H1 (cell line): ENCODE measurements around the gene PHC2. TPM values are rescaled to one million over a fixed set of nuclear protein-coding genes. Genes with fewer than 3 reads are reported as not detected.

ENCODE experiments used
- CTCF ChIA-PET: fragments of 300-600 bp; sonication (Branson Sonifier 250); formaldehyde crosslinking; loops from one replicate; lab custom pipeline; 2021; ENCODE audit not compliant: partially characterized antibody; lab: Charles Lee
- POLR2A ChIA-PET: fragments of 300-600 bp; sonication (Branson Sonifier 250); formaldehyde crosslinking; loops from one replicate; lab custom pipeline; 2021; ENCODE audit warnings: inconsistent platforms; ENCODE audit not compliant: partially characterized antibody; lab: Charles Lee
- DNase-seq, 2 experiments: peaks; one replicate each; pipeline versions ENCODE4 v3.0.0 to v3.0.0-alpha.2; 2010 to 2022; ENCODE audit warnings: low spot score in 2 of 2, low read depth in 1 of 2, mixed read lengths in 1 of 2
- FAIRE-seq: peaks from 2 replicates; lab custom pipeline; 2011; peaks lifted over from hg19 to GRCh38; lab: Jason Lieb, UNC
- H2AFZ ChIP-seq: 2 replicates; pipeline ENCODE4 v1.8.1; 2012; ENCODE audit warnings: low read length, inconsistent platforms
- H2AK5ac ChIP-seq: 2 replicates; pipeline ENCODE4 v1.6.1; 2013; ENCODE audit warnings: low read depth, low read length
- H2BK120ac ChIP-seq: replicated peaks from 2 replicates; pipeline ENCODE3; 2013; ENCODE audit warnings: low read depth, low read length, inconsistent platforms
- H2BK12ac ChIP-seq: 2 replicates; pipeline ENCODE4 v1.6.1; 2013; ENCODE audit warnings: low read depth, low read length
- H2BK15ac ChIP-seq: 2 replicates; pipeline ENCODE4 v1.6.1; 2013; ENCODE audit warnings: low read length
- H2BK20ac ChIP-seq: 2 replicates; pipeline ENCODE4 v1.6.1; 2013; ENCODE audit warnings: low read length
- H2BK5ac ChIP-seq: 2 replicates; pipeline ENCODE4 v1.6.1; 2013; ENCODE audit warnings: low read depth, low read length
- H3K14ac ChIP-seq: 2 replicates; pipeline ENCODE4 v1.6.1; 2013; ENCODE audit warnings: inconsistent platforms; ENCODE audit not compliant: insufficient read length
- H3K18ac ChIP-seq: 2 replicates; pipeline ENCODE4 v1.6.1; 2013; ENCODE audit warnings: low read length; ENCODE audit errors: extremely low read depth
- H3K23ac ChIP-seq: 2 replicates; pipeline ENCODE4 v1.6.1; 2013; ENCODE audit warnings: inconsistent platforms; ENCODE audit not compliant: insufficient read length
- H3K23me2 ChIP-seq: 2 replicates; pipeline ENCODE4 v1.6.1; 2013; ENCODE audit warnings: low read depth, low read length
- H3K27ac ChIP-seq: 2 replicates; pipeline ENCODE4 v1.6.1; 2011; ENCODE audit warnings: low read depth, low read length, inconsistent platforms
- H3K27me3 ChIP-seq, 4 experiments: replicated peaks in 1 of 4; 1 replicate in 1 of 4; 2 replicates in 3 of 4; pipeline versions ENCODE4 v1.6.1 to v1.8.1; 2011 to 2013; ENCODE audit warnings: low read length in 3 of 4, mild to moderate bottlenecking in 3 of 4, inconsistent platforms in 2 of 4, mixed read lengths in 2 of 4, moderate library complexity in 1 of 4; ENCODE audit not compliant: control insufficient read depth in 3 of 4, insufficient read depth in 3 of 4; ENCODE audit errors: extremely low read depth in 1 of 4
- H3K36me3 ChIP-seq, 4 experiments: 2 replicates each; pipeline versions ENCODE4 v1.6.1 to v1.8.1; 2011 to 2013; ENCODE audit warnings: mild to moderate bottlenecking in 4 of 4, low read length in 3 of 4, moderate library complexity in 2 of 4, control low read depth in 1 of 4, inconsistent platforms in 1 of 4; ENCODE audit not compliant: insufficient read depth in 4 of 4, control insufficient read depth in 2 of 4
- H3K4ac ChIP-seq: replicated peaks from 2 replicates; pipeline ENCODE3; 2013; ENCODE audit warnings: low read length, low read depth, mixed read lengths, inconsistent platforms; ENCODE audit not compliant: insufficient read length
- H3K4me1 ChIP-seq, 4 experiments: replicated peaks in 1 of 4; 1 replicate in 1 of 4; 2 replicates in 3 of 4; pipeline versions ENCODE4 v1.6.1 to v1.8.1; 2011 to 2013; ENCODE audit warnings: low read length in 3 of 4, inconsistent platforms in 2 of 4, mixed read lengths in 1 of 4; ENCODE audit not compliant: insufficient read depth in 4 of 4, control insufficient read depth in 3 of 4
- H3K4me2 ChIP-seq, 2 experiments: 2 replicates each; pipeline versions ENCODE4 v1.6.1 to v1.8.1; 2011 to 2013; ENCODE audit warnings: low read depth in 2 of 2, low read length in 2 of 2, control low read depth in 1 of 2, inconsistent platforms in 1 of 2, mild to moderate bottlenecking in 1 of 2; ENCODE audit not compliant: insufficient read depth in 1 of 2
- H3K4me3 ChIP-seq, 4 experiments: fragments of 200-600, 300-600 bp in 1 of 4; sonication (generic), shearing (Covaris generic), sonication (Bioruptor Twin) in 1 of 4; 2 replicates each; pipeline versions ENCODE4 v1.5.1 to v1.8.1; 2011 to 2016; ENCODE audit warnings: low read length in 4 of 4, low read depth in 3 of 4, control low read depth in 2 of 4, inconsistent platforms in 2 of 4, mild to moderate bottlenecking in 2 of 4, mixed read lengths in 1 of 4, moderate library complexity in 1 of 4; ENCODE audit not compliant: insufficient read depth in 2 of 4; ENCODE audit errors: extremely low read depth in 1 of 4
- H3K56ac ChIP-seq: replicated peaks from 2 replicates; pipeline ENCODE3; 2013; ENCODE audit warnings: low read depth, mild to moderate bottlenecking, mixed read lengths, low read length, inconsistent platforms; ENCODE audit not compliant: insufficient read length
- H3K79me1 ChIP-seq: 2 replicates; pipeline ENCODE4 v1.6.1; 2013; ENCODE audit warnings: low read depth, low read length, control low read depth
- H3K79me2 ChIP-seq, 2 experiments: 2 replicates each; pipeline versions ENCODE4 v1.6.1 to v1.8.1; 2012 to 2013; ENCODE audit warnings: low read length in 2 of 2, mild to moderate bottlenecking in 2 of 2, inconsistent platforms in 1 of 2; ENCODE audit not compliant: insufficient read depth in 2 of 2, control insufficient read depth in 1 of 2
- H3K9ac ChIP-seq, 4 experiments: replicated peaks in 1 of 4; 1 replicate in 1 of 4; 2 replicates in 3 of 4; pipeline versions ENCODE4 v1.6.1 to v1.8.1; 2011 to 2013; ENCODE audit warnings: low read depth in 3 of 4, low read length in 3 of 4, control low read depth in 2 of 4, mild to moderate bottlenecking in 2 of 4, moderate library complexity in 2 of 4, inconsistent platforms in 1 of 4; ENCODE audit errors: extremely low read depth in 1 of 4
- H3K9me3 ChIP-seq, 2 experiments: 2 replicates each; pipeline versions ENCODE4 v1.6.1 to v1.8.1; 2012 to 2013; ENCODE audit warnings: mild to moderate bottlenecking in 2 of 2, moderate library complexity in 2 of 2, control low read depth in 1 of 2, inconsistent platforms in 1 of 2, low read depth in 1 of 2, low read length in 1 of 2, mixed read lengths in 1 of 2; ENCODE audit not compliant: insufficient read depth in 2 of 2
- H4K20me1 ChIP-seq, 2 experiments: replicated peaks in 1 of 2; 2 replicates each; pipeline versions ENCODE3 to v1.8.1; 2011 to 2013; ENCODE audit warnings: inconsistent platforms in 2 of 2, low read length in 2 of 2, mild to moderate bottlenecking in 1 of 2; ENCODE audit not compliant: insufficient read depth in 2 of 2, control insufficient read depth in 1 of 2
- H4K5ac ChIP-seq: 2 replicates; pipeline ENCODE4 v1.6.1; 2013; ENCODE audit warnings: low read length, low read depth, mixed read lengths, inconsistent platforms; ENCODE audit not compliant: insufficient read length
- H4K8ac ChIP-seq: 2 replicates; pipeline ENCODE4 v1.8.0; 2013; ENCODE audit warnings: mild to moderate bottlenecking, moderate library complexity, low read length, inconsistent platforms; ENCODE audit not compliant: insufficient read depth; ENCODE audit errors: extremely low read depth
- H4K91ac ChIP-seq: replicated peaks from 2 replicates; pipeline ENCODE3; 2013; ENCODE audit warnings: low read length, mixed read lengths, inconsistent platforms; ENCODE audit not compliant: insufficient read length
- HDAC2 ChIP-seq, 2 experiments: fragments of 300-600 bp in 1 of 2; sonication (generic) in 1 of 2; IDR thresholded peaks; 2 replicates each; pipeline ENCODE4 v1.6.1; 2011 to 2012; ENCODE audit warnings: low read depth in 2 of 2, low read length in 2 of 2, mild to moderate bottlenecking in 2 of 2, moderate library complexity in 2 of 2, borderline replicate concordance in 1 of 2, inconsistent platforms in 1 of 2
- PHF8 ChIP-seq: fragments of 200-600 bp; sonication (generic); conservative IDR thresholded peaks from 2 replicates; pipeline ENCODE4 v1.7.1; 2012; ENCODE audit warnings: low read depth, mild to moderate bottlenecking, inconsistent platforms, low read length, moderate library complexity
- RFX5 ChIP-seq: IDR thresholded peaks from 2 replicates; pipeline ENCODE4 v1.6.1; 2011; ENCODE audit warnings: low read depth, low read length, improper control_type of control experiment, borderline replicate concordance
- WGBS, 2 experiments: shearing (Covaris generic) in 1 of 2; methylation state at CpG; one replicate each; pipeline versions ENCODE4 v1.1.6 to v1.1.7; 2013 to 2015; ENCODE audit warnings: low lambda C conversion rate in 2 of 2, mixed read lengths in 2 of 2, inconsistent platforms in 1 of 2, low coverage in 1 of 2, missing lambda C conversion rate in 1 of 2; ENCODE audit not compliant: insufficient replicate concordance in 2 of 2, insufficient coverage in 1 of 2, insufficient read length in 1 of 2; ENCODE audit errors: extremely low coverage in 1 of 2, missing lambda C conversion rate in 1 of 2; 5-methylcytosine and 5-hydroxymethylcytosine counted together
- polyA plus RNA-seq, 7 experiments: library from polyadenylated mRNA; depleted of rRNA in 3 of 7; stranded (reverse) in 5 of 7; unstranded in 2 of 7; fragments of >200 nt in 5 of 7; fragments of 200-250 nt in 2 of 7; gene quantifications; 1 replicate in 5 of 7; 2 replicates in 1 of 7; 4 replicates in 1 of 7; pipeline versions ENCODE4 v1.2.1 to v1.2.3, GENCODE V29; 2011 to 2013; ENCODE audit warnings: missing spikeins in 2 of 7, mixed read lengths in 2 of 7
- total RNA-seq: library from RNA; stranded (reverse); fragmentation: NEBNext Ultra II Directional; extraction: Animal tissue kit (Norgen Biotek cat#: 25700); gene quantifications from 2 replicates; pipeline ENCODE4 v1.2.1, GENCODE V29; 2021

PHC2 gene
- total and polyA plus RNA-seq, 2 of the 8 experiments (the other 6 are each of a cell fraction or from before 2014, with no cell fraction given): 5.6 to 14.2 TPM

GRCh38 chr1:33317354-33317753 lies 113.5 kb downstream of the PHC2 start:
- POLR2A ChIA-PET: no interaction called here
- 85% methylated on average over 1 of the region's 1 CpG; no CpG with 5 or more reads in 1 of the 2 experiments for WGBS, 2 experiments
- no peak for FAIRE-seq

More at GRCh38 chr1:33317354-33317753, 113.5 kb downstream of the PHC2 start:
- H3K23me2 ChIP-seq: no peaks in the 10 kb centered on the region
- no peak overlapping the region for H2BK15ac ChIP-seq
- H3K27ac ChIP-seq: no peak overlapping the region
- no peak overlapping the region for H4K91ac ChIP-seq
- CTCF ChIA-PET: interaction anchor here (0.7 to 1.1 kb wide), 2 partner anchors 34 to 168 kb away, joined by 3 to 4 read pairs; no protein-coding TSS in a partner anchor
- H3K14ac ChIP-seq: no peak overlapping the region
- peaks cover 0 to 2% of the 10 kb centered on the region in 2 experiments for H4K20me1 ChIP-seq
- H2BK12ac ChIP-seq: no peak overlapping the region
- no peak overlapping the region for H2BK5ac ChIP-seq
- H3K9me3 ChIP-seq: no peaks in the 10 kb centered on the region
- H3K18ac ChIP-seq: no peak overlapping the region
- H2BK20ac ChIP-seq: no peak overlapping the region
- no peak overlapping the region for H3K4me3 ChIP-seq
- no peaks in the 10 kb centered on the region for H3K79me2 ChIP-seq
- no peaks in the 10 kb centered on the region for H3K79me1 ChIP-seq
- TF ChIP-seq RFX5 (no peak), PHF8 (no peak), HDAC2 (IDR thresholded peaks at IDR 0.05; ENCODE audit: borderline replicate concordance in 1 of 2, low read depth in 2 of 2, low read length in 2 of 2) (no peak)
- no peak overlapping the region for H4K8ac ChIP-seq
- H3K4me1 ChIP-seq: no peaks in the 10 kb centered on the region
- no peaks in the 10 kb centered on the region for H3K36me3 ChIP-seq
- DNase-seq: no peak
- no peak overlapping the region for H3K23ac ChIP-seq
- H2AFZ ChIP-seq: no peak overlapping the region
- H4K5ac ChIP-seq: no peak overlapping the region
- H2AK5ac ChIP-seq: no peak overlapping the region
- no peak overlapping the region for H2BK120ac ChIP-seq
- no peak overlapping the region for H3K4me2 ChIP-seq
- H3K4ac ChIP-seq: no peak overlapping the region
- no peaks in the 10 kb centered on the region for H3K27me3 ChIP-seq
- H3K9ac ChIP-seq: no peak overlapping the region
- H3K56ac ChIP-seq: no peak overlapping the region
